KG1 (cell line): ENCODE results near the gene PAPOLB.
"Not testable (repeated sequence)": the region's sequence is repeated elsewhere in the genome, so short reads cannot be mapped to it uniquely, and the experiment has no call there.

ENCODE experiments used
- DNase-seq: peaks from one replicate; lab custom pipeline; 2025; lab: John Stamatoyannopoulos, UW

PAPOLB gene

GRCh38 chr7:4861673-4862072 lies at the start of gene PAPOLB:
Gene PAPOLB (minus strand): TSS chr7:4862030. CDS start chr7:4861810, 220 bp downstream.
- no peak for DNase-seq

- DNase-seq: no peak
Observed at GRCh38 chr7:4911111-4911828, 49.4 kb upstream of the PAPOLB start.

- no peak for DNase-seq
Observed at GRCh38 chr7:4906682-4907081, 44.9 kb upstream of the PAPOLB start.

GRCh38 chr7:4905171-4905570 lies 43.3 kb upstream of the PAPOLB start:
- DNase-seq: no peak

- no peak for DNase-seq
Observed at GRCh38 chr7:4904346-4904745, 42.5 kb upstream of the PAPOLB start.

- no peak for DNase-seq
Observed at GRCh38 chr7:4895766-4896165, 33.9 kb upstream of the PAPOLB start.

GRCh38 chr7:4894482-4894881 lies 32.7 kb upstream of the PAPOLB start:
- DNase-seq: no peak

- no peak for DNase-seq
Observed at GRCh38 chr7:4893929-4894475, 32.2 kb upstream of the PAPOLB start.

- DNase-seq: not testable (repeated sequence)
Observed at GRCh38 chr7:4893188-4893587, 31.4 kb upstream of the PAPOLB start.

- DNase-seq: not testable (repeated sequence)
Observed at GRCh38 chr7:4891522-4891921, 29.7 kb upstream of the PAPOLB start.

GRCh38 chr7:4889682-4890081 lies 27.9 kb upstream of the PAPOLB start:
- no peak for DNase-seq

- no peak for DNase-seq
Observed at GRCh38 chr7:4888161-4888560, 26.3 kb upstream of the PAPOLB start.

GRCh38 chr7:4886671-4887070 lies 24.8 kb upstream of the PAPOLB start:
- DNase-seq: no peak

- DNase-seq: no peak
Observed at GRCh38 chr7:4885317-4885807, 23.5 kb upstream of the PAPOLB start.

GRCh38 chr7:4884164-4884563 lies 22.3 kb upstream of the PAPOLB start:
- no peak for DNase-seq

- peak; percentile 45 for DNase-seq
Observed at GRCh38 chr7:4883372-4884144, 21.7 kb upstream of the PAPOLB start, which contains the start of gene RADIL. Gene RADIL (minus strand): TSS chr7:4883716. CDS start chr7:4878139, 5,577 bp downstream.

GRCh38 chr7:4883033-4883371 lies 21.2 kb upstream of the PAPOLB start:
- no peak for DNase-seq

- DNase-seq: peak; percentile 1
Observed at GRCh38 chr7:4882169-4883032, 20.6 kb upstream of the PAPOLB start.

- DNase-seq: no peak
Observed at GRCh38 chr7:4880218-4880617, 18.4 kb upstream of the PAPOLB start.

GRCh38 chr7:4879396-4880081 lies 17.7 kb upstream of the PAPOLB start:
- no peak for DNase-seq
